Coronary artery (tissue), 2 donors: ENCODE results near the gene RAB40B.
A peak's percentile ranks its signal among the peaks of the same experiment; 100 is the strongest.

Source experiments
- DNase-seq: peaks from one replicate; pipeline ENCODE4 v3.0.0-alpha.2; 2017; ENCODE audit warnings: low spot score
- H3K27ac ChIP-seq, 2 donors: fragments of 200-600 bp; sonication (generic); one replicate each; pipeline ENCODE4 v1.5.1; 2016 to 2019
- H3K4me3 ChIP-seq: fragments of 200-600 bp; sonication (generic); 2 replicates; pipeline ENCODE4 v1.5.1; 2016; ENCODE audit warnings: mild to moderate bottlenecking, moderate library complexity
- CTCF ChIP-seq: fragments of 200-600 bp; sonication (generic); IDR thresholded peaks from one replicate; pipeline ENCODE4 v1.5.1; 2019; ENCODE audit warnings: antibody characterized with exemption

RAB40B gene

DNA sequence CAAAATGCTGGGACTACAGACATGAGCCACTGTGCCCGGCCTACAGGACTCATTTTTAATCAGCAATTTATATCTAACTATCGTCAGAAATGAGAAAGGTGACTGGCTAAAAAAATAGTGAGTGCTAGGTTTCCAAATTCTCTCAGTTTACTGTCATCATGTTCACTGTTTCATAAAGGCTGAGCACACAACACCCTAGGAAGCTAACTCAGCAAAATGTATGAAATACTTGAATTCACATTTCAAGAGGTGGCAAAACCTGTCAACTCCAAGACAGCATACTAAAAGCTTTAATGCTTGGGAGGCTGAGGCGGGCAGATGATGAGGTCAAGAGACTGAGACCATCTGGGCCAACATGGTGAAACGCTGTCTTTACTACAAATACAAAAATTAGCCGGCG is 67.0 kb downstream of the RAB40B start:
- Histone ChIP-seq H3K4me3 (no peak overlapping the region), H3K27ac (no peak overlapping the region)
- no peak for DNase-seq
- no peak for TF ChIP-seq CTCF

- no peak for DNase-seq
- no peak overlapping the region for H3K27ac ChIP-seq
- TF ChIP-seq CTCF = no peak
- no peak overlapping the region for H3K4me3 ChIP-seq
Observed at GRCh38 chr17:82630212-82630611, 68.3 kb downstream of the RAB40B start.

GRCh38 chr17:82629748-82630147 is 68.8 kb downstream of the RAB40B start:
- TF ChIP-seq CTCF = no peak
- no peak for DNase-seq

GRCh38 chr17:82627405-82627804 is 71.1 kb downstream of the RAB40B start:
- no peak for TF ChIP-seq CTCF
- no peak overlapping the region for H3K4me3 ChIP-seq
- DNase-seq = no peak
- peak overlapping the region in 1 of 2 donors; percentile 54 for H3K27ac ChIP-seq

More at GRCh38 chr17:82629748-82630147, 68.8 kb downstream of the RAB40B start:
- H3K27ac ChIP-seq = no peak overlapping the region
- H3K4me3 ChIP-seq = no peak overlapping the region

- TF ChIP-seq CTCF = no peak
- Histone ChIP-seq H3K27ac (no peak overlapping the region), H3K4me3 (no peak overlapping the region)
- no peak for DNase-seq
Observed at GRCh38 chr17:82623707-82624106, 74.8 kb downstream of the RAB40B start.

GRCh38 chr17:82619641-82620040 is 78.9 kb downstream of the RAB40B start:
- Histone ChIP-seq H3K4me3 (no peak overlapping the region), H3K27ac (no peak overlapping the region)
- no peak for TF ChIP-seq CTCF
- no peak for DNase-seq

- Histone ChIP-seq H3K27ac (no peak overlapping the region), H3K4me3 (no peak overlapping the region)
- DNase-seq = no peak
- TF ChIP-seq CTCF = no peak
Observed at GRCh38 chr17:82619211-82619610, 79.3 kb downstream of the RAB40B start.
